H54 (cell line): ENCODE data around the gene NIBAN1.
A peak's percentile ranks its signal among the peaks of the same experiment; 100 is the strongest.
"Not testable (repeated sequence)": the region's sequence is repeated elsewhere in the genome, so short reads cannot be mapped to it uniquely, and the experiment has no call there.

Experiments used
- DNase-seq: peaks from one replicate; pipeline ENCODE4 v3.0.0; 2011; ENCODE audit warnings: low spot score, mixed read lengths; ENCODE audit not compliant: insufficient read length
- FAIRE-seq: peaks from 3 replicates; lab custom pipeline; 2011; peaks lifted over from hg19 to GRCh38; lab: Jason Lieb, UNC
- POLR2A ChIP-seq: IDR thresholded peaks from 2 replicates; pipeline ENCODE4 v1.6.1; 2011; ENCODE audit warnings: low read depth, mild to moderate bottlenecking, low read length

Gene NIBAN1, protein sequence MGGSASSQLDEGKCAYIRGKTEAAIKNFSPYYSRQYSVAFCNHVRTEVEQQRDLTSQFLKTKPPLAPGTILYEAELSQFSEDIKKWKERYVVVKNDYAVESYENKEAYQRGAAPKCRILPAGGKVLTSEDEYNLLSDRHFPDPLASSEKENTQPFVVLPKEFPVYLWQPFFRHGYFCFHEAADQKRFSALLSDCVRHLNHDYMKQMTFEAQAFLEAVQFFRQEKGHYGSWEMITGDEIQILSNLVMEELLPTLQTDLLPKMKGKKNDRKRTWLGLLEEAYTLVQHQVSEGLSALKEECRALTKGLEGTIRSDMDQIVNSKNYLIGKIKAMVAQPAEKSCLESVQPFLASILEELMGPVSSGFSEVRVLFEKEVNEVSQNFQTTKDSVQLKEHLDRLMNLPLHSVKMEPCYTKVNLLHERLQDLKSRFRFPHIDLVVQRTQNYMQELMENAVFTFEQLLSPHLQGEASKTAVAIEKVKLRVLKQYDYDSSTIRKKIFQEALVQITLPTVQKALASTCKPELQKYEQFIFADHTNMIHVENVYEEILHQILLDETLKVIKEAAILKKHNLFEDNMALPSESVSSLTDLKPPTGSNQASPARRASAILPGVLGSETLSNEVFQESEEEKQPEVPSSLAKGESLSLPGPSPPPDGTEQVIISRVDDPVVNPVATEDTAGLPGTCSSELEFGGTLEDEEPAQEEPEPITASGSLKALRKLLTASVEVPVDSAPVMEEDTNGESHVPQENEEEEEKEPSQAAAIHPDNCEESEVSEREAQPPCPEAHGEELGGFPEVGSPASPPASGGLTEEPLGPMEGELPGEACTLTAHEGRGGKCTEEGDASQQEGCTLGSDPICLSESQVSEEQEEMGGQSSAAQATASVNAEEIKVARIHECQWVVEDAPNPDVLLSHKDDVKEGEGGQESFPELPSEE

GRCh38 chr1:184974056-184974836, at the start of gene NIBAN1:
NIBAN1 (minus strand) TSS chr1:184974508; CDS start chr1:184974356, 152 bp downstream.
- peak; percentile 48 for TF ChIP-seq POLR2A
- DNase-seq: peak; percentile 69
- FAIRE-seq: no peak

DNA sequence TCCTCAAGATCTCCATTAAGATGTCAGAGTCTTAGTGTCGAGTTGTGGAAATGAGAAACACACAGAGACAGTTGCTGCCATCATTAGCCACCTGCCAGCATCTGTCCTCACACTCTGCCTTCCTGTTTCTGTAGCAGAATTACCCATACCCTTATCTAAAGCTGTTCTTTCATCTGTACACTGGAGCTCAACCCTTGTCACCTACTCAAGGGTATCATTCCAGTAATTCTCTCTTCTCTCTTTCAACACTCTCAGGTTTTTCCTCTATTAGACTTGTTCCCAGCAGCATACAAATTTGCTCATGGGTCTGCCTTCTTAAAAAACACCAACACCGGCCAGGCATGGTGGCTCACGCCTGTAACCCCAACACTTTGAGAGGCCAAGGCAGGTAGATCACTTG, 43.7 kb upstream of the NIBAN1 start:
- DNase-seq (no peak), FAIRE-seq (no peak)
- TF ChIP-seq POLR2A: no peak

DNA sequence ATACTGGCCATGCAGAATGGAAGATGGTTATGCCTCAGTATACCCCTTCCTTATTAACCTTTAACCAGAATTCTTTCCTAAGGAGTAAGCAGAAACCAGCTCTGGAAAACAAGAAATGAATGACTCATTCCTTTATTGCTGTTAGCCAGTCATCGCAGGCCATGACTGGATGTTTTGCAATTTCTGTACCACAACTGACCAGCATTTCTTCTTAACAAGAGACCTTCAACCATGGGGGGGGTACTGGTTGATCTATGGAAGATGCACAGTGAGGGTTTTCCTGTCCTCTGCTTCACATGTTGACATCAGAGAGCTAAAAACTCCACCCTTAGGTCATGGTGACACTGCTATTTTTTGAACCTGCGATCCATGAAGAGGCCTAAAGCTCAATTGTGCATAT, 43.0 kb upstream of the NIBAN1 start:
- peak; percentile 43 for FAIRE-seq

DNA sequence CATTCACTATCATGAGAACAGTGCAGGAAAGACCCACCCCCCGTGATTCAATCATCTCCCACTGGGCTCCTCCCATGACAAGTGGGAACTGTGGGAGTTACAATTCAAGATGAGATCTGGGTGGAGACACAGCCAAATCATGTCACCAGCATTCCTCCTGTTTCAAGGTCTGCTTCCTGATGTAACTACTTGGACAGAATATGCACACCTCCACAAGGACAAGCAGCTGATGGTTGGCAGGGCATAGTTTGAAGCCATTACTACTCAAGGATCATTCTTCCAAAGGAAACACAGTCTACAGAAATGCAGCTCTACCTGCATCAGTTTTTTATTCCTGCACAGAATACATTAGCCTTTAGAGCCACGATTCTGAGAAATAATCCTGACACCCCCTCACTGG, 42.6 kb upstream of the NIBAN1 start:
- FAIRE-seq (peak; percentile 85), DNase-seq (no peak)
- TF ChIP-seq POLR2A: no peak

More for the DNA sequence above, 43.0 kb upstream of the NIBAN1 start:
- TF ChIP-seq POLR2A: no peak
- peak; percentile 47 for DNase-seq

DNA sequence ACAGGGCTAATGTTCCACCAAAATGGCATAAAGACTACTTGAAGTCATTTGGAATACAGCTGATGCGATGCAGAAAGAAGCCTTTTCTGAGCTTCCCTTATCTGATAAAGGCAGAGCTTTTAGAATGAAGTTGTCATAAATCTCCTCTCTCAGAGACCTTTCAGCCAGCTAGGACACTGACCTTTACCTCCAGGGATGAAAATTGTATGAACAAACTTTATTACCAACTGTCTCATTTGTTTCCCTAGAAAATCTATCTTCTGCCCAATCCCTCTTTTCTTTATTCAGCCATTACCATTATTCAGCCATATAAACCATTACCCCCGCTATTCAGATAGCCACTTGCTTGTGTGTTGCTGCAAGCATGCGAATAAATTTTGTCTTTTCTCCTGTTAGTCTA, 41.3 kb upstream of the NIBAN1 start:
- TF ChIP-seq POLR2A: no peak

DNA sequence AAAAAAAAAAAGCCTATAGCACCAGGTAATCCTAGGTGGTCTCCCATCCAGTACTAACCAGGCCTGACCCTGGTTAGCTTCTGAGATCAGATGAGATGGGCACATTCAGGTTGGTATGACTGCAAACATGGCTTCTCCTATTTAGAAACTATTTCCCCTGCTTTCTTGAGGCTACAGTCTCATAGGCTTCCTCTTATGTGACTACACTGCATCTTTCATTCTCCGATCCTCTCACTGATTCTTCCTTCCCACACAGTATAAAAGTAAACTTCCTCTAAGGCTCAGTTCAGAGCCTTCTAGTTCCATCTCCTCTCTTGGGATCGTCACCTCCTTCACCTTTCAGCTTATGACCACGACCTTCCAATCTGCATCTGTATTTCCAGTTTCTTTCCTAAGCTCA, 40.6 kb upstream of the NIBAN1 start:
- TF ChIP-seq POLR2A: no peak
- FAIRE-seq: no peak
- DNase-seq: no peak

More for the DNA sequence above, 41.3 kb upstream of the NIBAN1 start:
- DNase-seq: no peak
- no peak for FAIRE-seq

DNA sequence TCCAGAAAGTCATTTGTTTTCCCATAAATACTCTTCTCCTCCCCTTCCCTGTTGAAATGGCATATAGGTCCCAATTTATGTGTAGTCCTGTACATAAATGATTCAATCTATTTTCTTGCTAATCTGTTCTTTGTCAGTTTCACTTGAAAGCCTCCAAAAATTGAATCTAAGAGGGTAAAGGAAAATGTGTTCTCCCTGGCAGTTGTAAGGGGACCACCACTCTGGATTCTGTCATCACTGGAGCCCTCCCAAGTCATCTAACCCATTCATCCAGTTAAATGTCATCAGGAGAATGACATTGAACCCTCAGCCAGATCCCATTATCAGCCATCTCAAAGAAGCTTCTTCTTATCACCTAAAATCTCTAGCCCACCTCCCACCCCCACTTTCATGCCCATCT, 36.1 kb upstream of the NIBAN1 start:
- no peak for FAIRE-seq
- TF ChIP-seq POLR2A: no peak
- DNase-seq: no peak

DNA sequence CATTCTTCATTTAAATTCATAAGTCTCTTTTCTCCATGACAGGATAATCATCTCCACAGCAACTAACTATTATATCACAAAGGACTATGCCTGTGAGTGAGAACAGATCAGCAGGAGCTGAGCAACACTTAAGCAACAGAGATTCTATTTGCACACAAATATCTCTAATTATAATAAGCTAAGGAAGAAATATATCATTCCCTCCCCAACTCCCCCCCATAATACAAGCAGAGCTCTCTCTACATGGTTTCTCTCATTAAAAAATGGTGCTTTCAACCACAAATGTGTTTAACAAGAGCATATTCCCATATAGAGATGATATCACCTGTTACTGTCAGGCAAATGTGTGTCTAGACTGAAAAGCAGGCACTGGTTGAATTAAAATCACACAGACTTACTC, 34.5 kb upstream of the NIBAN1 start:
- no peak for TF ChIP-seq POLR2A
- FAIRE-seq (no peak), DNase-seq (no peak)

DNA sequence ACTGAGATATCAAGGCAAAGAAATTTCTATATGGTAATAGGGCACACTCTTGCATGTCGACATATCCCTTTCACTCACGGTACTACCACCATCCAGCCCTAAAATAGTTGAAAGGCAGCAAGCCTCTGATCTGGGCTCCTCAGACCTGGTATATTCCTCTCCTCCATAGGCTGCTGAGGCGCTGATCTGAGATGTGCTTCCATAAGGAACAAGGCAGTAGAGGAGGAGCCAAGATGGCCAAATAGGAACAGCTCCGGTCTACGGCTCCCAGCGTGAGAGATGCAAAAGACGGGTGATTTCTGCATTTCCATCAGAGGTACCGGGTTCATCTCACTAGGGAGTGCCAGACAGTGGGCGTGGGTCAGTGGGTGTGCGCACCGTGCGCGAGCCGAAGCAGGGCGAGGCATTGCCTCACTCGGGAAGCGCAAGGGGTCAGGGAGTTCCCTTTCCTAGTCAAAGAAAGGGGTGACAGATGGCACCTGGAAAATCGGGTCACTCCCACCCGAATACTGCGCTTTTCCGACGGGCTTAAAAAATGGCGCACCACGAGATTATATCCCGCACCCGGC, 27.1 kb upstream of the NIBAN1 start:
- DNase-seq, FAIRE-seq: not testable (repeated sequence)

GRCh38 chr1:184999974-185000373, 25.7 kb upstream of the NIBAN1 start:
- not testable (repeated sequence) for DNase-seq, FAIRE-seq

DNA sequence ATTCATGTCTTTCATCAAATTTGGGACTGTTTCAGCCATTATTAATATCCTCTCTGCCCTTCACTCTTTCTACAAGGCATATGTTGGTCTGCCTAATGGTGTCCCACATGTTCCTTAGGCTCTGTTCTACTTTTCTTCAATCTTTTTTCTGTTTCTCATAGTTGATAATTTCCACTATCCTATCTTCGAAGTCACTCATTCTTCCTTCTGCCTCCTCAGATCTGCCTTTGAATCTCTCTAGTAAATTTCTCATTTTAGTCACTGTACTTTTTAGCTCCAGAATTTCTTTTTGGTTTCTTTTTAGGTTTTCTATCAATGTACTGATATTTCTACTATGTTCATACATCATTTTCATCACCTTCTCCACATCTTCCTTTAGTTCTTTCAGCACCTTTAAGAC, 20.0 kb upstream of the NIBAN1 start:
- no peak for FAIRE-seq
- TF ChIP-seq POLR2A: no peak

DNA sequence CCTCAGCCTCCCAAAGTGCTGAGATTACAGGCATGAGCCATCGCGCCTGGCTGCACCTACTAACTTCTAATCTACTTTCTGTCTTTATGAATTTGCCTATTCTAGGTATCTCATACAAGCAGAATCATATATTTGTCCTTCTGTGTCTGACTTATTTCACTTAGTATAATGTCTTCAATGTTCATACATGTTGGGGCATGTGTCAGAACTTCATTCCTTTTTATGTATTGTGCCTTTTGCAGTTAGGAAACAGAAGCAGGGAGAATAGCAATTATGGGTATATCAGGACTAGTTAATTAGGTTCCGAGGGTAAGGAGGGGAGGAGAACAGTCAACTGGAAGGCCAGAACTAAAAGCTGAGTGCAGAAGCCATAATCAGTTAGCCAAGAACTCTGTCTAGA, 18.0 kb upstream of the NIBAN1 start:
- DNase-seq: no peak
- FAIRE-seq: no peak
- no peak for TF ChIP-seq POLR2A

More for the DNA sequence above, 20.0 kb upstream of the NIBAN1 start:
- no peak for DNase-seq

DNA sequence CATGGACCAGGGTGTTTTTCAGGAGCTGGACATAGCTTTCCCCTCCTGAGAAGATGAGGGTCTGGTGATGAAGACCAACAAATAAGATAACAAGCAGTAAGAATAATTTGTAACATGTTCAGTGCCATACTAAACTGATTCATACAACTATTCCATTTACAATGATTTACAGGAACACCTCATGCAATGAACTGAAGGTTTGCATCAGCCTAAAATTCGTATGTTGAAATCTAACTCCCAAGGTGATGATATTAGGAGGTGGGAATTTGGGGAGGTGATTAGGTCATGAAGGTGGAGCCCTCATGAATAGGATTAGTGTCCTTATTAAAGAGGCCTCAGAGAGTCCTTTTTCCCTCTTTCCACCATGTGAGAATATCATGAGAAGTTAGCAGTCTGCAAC, 15.9 kb upstream of the NIBAN1 start:
- no peak for FAIRE-seq
- no peak for TF ChIP-seq POLR2A
- DNase-seq: no peak

DNA sequence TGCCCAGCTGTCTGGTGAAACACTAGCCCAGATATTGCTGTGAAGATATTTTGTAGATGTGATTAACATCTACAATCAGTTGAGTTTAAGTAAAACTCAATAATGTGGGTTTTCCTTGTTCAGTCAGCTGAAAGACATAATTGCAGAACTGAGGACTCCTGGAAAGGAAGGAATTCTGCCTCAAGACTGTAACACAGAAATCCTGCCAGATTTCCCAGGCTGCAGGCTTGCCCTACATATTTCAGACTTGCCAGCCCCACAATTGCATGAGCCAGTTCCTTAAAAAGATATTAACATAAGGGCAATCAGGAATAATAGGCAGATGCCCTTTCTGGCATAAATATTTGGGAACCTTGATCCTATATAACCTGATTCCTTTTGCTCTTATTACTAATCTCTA, 14.2 kb upstream of the NIBAN1 start:
- no peak for DNase-seq
- no peak for FAIRE-seq
- no peak for TF ChIP-seq POLR2A
